GM18498 (cell line): ENCODE measurements around the gene CRELD2.

Source experiments
- ATAC-seq: cut with Tn5 transposase; IDR thresholded peaks from one replicate; pipeline ENCODE4 v1.9.1; 2021; ENCODE audit warnings: mild to moderate bottlenecking, moderate library complexity; ENCODE audit not compliant: unreplicated experiment

Gene CRELD2

GRCh38 chr22:49928555-49929210 is 10.2 kb downstream of the CRELD2 start:
- ATAC-seq = no peak

DNA sequence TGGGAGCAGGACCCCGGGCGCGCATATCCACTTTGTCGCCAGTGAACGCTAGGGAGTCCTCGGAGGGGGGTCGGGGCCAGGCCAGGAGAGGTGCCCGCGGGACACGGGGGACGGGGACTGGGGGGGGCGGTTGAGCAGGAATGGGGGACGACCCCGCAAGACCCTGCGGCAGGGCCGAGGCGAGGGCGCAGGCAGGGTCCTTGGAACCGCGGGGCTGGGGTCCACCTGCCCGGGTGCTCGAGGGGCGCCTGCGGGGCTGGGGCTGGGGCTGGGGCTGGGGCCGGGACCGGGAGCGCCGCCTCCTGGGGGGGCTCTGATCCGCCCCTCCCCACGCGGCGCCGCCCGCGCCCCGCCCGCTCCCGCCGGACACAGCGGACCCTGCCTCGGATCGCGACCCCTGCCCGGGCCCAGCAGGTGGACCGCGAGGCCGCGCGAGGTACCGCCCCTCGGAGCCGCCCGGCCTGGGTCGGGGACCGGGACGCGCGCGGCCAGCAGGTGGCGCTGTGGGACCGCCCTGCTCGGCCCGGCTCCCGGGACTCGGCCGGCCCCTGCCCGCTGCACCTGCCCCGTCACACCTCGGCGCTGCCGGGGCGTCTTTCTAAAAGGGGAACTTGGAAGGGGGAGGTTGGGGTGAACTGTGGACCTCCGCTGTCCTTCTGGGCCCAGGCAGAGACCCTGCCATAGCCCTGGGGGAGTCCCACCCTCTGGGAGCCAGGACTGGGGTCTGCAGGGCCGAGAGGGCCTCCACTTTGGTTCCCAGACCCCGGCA is 11.0 kb downstream of the CRELD2 start:
- peak; percentile 50 for ATAC-seq

- no peak for ATAC-seq
These were observed 11.7 kb downstream of the CRELD2 start for GRCh38 chr22:49929994-49930575.

DNA sequence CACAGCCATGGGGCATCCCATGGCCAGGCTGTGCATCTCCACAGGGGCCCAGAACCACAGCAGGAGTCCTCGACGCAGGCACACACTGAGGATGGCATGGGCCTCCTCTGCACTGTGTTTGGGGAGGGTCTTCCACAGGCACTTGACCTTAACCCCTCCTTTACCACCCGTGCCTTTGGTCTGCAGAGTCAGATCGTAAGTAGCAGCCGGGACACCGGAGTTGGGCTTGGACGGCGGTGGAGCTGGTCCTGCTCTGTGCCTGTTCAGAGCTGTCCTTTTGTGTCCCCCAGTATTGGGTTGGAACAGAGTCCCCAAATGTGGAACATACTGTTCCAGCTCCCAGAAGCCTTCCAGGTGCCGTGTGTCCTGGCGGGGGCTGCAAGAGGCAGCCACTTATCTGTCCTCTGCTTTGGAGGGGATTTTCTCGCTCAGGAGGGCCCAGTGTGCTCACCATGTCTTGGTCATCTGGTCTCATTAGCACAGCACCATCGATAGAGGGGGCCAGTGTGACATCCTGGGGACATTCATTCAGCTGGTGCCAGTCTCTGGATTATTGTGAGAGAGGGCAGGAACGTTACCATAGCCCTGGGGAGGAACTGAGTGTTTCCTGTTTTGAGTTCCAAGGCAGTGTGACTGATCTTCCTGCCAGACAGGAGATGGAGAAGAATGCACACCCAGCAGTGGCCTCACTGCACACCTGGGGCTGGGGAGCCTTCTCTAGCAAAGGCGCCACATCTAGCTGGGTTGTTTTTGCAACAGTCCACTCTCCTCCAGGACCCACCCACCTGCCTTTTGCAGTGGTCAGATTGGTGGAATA is 12.4 kb downstream of the CRELD2 start:
- no peak for ATAC-seq

- no peak for ATAC-seq
These were observed 15.1 kb downstream of the CRELD2 start for GRCh38 chr22:49933236-49934159.

GRCh38 chr22:49934160-49934890 is 15.9 kb downstream of the CRELD2 start:
- ATAC-seq = no peak

DNA sequence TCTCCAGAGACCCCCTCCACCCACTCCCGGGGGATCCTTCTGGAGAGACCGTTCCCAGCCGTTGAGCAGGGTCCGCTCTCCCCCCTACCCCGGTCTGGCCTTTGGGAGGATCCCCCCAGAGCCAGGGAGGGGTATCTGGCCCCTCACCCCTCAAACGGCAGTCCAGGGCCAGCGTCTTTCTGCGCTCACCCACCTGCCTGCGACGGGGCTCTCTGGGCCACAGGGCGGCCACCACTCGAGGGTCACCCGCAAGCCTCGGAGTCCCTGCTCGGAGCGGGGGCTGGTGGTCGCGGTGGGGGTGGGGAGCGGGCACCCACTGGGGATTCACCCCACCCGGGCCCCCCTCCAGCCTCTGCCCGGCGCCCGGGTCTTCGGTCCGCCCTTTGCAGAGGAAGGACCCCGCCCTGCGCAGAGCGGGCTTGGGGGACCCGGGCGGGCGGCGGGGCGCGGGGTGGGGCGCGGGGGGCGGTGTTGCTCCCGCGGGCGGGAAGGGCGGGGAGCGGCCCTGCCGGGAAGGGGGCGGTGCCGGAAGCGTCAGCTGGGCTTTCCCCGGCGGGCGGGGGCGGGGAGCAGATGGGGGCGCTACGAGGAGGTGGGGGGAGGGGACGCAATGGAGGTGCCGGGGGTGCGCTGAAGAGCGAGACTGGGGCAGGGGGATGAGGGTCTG is 16.6 kb downstream of the CRELD2 start:
- no peak for ATAC-seq

GRCh38 chr22:49935561-49935960 is 17.1 kb downstream of the CRELD2 start:
- ATAC-seq = no peak

GRCh38 chr22:49936018-49936972 is 17.9 kb downstream of the CRELD2 start:
- ATAC-seq = peak; percentile 74

GRCh38 chr22:49936973-49937757 is 18.7 kb downstream of the CRELD2 start:
- ATAC-seq = no peak

- ATAC-seq = no peak
These were observed 19.5 kb downstream of the CRELD2 start for GRCh38 chr22:49937758-49938564.

DNA sequence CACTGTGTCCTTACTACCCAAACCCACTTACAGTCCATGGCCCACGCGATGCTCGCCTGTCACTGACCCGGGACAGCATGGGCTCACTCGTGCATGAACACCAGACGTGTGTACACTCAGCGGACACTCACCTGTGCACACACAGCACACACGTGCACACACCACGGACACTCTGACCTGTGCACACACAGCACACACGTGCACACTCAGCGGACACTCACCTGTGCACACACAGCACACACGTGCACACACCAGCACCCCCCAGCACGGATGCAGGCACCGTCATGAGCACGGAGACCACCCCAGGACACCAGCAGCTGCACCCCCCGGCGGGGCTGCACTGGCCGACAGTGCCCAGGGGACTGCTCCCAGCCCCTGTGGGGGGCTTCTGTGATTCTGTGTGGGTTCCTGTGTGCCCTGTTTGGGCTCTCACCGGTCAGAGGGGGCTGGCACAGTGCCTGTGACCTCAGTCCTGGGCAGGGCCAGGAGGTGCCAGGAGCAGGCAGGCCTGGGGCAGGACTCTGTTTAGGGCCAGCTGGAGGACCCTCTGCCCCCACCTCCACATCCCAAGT is 20.2 kb downstream of the CRELD2 start:
- ATAC-seq = no peak

DNA sequence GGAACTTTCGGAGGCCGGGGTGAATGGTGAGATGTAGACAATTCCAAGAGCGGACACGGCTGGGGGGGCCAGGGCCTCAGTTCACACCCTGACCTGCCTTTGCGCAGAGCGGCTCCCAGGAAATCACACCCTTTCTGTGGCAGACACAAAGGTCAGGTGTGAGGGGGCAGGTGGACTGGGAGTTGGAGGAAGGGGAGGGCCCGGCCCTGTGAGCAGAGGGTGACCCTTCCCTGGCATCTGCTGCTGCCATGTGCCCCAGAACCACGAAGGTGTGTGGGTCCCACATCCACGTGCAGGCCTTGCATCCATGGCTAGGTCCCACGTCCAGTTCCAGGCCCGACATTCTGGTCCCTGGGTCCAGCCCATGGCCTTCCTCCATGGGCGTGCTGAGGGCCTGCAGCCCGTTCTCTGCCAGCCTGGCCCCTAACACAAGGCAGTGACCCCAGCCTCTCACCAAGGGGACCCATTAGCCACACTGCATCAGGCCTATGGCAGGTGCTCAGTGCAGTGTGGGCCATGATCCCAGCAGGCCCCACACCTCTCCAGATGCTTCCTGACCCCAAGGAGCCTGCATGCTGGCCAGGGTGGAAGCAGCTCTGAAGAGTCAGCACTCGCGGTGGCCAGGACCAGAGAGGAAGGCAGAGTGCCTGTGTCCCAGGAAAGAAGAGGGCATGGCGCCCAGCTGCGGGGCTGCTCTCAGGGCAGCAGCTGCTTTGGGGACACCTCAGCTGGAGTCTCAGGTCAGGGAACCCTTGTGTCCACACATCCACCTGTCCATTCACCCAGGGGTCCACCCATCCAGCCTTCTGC is 23.3 kb downstream of the CRELD2 start:
- ATAC-seq = no peak

DNA sequence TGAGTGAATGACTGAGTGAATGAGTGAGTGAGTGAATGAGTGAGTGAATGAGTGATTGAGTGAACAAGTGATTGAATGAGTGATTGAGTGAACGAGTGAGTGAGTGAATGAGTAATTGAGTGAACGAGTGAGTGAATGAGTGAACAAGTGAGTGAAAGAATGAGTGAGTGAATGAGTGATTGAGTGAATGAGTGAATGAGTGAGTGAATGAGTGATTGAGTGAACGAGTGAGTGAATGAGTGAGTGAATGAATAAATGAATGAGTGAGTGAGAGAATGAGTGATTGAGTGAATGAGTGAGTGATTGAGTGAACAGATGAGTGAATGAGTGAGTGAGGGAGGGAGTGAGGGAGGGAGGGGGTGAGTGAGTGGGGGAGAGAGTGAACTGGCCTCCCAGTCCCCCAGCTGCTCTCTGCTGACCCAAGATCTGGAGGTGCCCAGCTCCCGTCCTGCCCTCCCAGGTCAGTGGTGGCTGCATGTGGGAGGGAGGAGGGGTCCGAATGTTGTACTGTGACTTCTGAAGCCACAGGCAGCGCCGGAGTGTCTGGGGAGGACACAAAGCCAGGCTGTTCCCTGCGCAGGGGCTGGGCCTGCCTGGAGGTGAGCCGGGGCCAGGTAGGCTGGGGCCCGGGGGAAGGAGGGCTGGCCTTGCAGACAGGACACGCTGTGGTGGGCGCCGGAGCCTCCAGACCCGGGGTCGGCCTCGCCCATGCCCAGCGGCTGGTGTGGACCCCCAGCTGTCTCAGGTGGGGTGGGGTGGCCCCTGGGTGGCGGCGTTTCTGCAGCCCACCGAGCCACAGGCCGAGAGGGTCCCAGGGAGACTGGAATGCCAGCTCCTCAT is 24.4 kb downstream of the CRELD2 start:
- ATAC-seq = no peak
